Measurements from ENCODE around the gene OLFML2A.
"Not testable (repeated sequence)": the region's sequence is repeated elsewhere in the genome, so short reads cannot be mapped to it uniquely, and the experiment has no call there.

OLFML2A gene

DNA sequence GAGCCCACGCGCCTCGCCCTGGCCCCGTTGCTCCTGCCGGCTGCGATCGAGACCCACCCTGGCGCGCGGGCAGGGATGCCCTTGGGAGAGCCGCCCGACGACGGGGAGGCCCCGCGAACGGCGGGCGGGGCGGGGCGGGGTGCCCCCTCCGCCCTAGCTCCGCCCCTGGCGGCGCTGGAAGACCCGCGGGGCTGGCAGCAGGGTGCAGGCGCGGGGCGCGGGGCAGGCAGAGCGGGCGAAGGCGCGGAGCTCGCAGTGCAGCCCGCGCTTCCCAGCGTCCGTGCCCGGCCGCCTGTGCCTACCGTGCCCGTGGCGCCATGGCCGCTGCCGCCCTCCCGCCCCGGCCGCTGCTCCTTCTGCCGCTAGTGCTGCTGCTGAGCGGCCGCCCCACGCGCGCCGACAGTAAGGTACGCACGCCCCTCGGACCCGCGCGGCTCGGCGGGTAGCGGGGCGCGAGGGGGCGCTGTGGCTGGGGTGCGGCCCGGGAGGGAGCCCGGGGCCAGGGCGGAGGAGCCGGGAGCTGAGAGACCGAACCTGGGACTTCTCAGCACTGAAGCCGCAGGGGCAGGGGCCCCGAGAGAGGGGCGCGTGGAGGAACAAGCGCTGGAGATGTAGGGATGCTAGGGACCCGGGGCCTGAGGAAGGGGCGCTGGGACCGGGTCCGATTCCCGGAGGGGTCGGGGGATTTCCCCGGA lies at the start of gene OLFML2A:
OLFML2A (plus strand) TSS at position 180 of the 695 bp plus-strand sequence; CDS start at position 318, 138 bp downstream.
- peak; percentile 23 for DNase-seq

DNA sequence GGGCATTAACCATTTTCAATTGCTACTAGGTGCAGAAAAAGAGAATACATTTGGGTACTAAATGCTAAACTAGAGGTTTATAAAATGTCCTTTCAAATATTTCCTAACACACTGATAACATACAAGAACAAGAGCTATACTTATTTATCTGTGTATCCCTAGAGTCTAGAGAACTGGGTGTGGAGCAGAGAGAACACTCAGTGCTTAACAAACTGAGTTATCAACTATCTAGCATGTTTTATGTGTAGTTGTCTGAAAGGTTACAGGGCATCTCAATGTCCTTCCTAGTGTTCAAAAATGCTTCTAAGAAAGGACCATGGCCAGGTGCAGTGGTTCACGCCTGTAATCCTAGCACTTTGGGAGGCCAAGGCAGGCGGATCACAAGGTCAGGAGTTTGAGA lies 46.2 kb upstream of the OLFML2A start:
- no peak for DNase-seq

DNA sequence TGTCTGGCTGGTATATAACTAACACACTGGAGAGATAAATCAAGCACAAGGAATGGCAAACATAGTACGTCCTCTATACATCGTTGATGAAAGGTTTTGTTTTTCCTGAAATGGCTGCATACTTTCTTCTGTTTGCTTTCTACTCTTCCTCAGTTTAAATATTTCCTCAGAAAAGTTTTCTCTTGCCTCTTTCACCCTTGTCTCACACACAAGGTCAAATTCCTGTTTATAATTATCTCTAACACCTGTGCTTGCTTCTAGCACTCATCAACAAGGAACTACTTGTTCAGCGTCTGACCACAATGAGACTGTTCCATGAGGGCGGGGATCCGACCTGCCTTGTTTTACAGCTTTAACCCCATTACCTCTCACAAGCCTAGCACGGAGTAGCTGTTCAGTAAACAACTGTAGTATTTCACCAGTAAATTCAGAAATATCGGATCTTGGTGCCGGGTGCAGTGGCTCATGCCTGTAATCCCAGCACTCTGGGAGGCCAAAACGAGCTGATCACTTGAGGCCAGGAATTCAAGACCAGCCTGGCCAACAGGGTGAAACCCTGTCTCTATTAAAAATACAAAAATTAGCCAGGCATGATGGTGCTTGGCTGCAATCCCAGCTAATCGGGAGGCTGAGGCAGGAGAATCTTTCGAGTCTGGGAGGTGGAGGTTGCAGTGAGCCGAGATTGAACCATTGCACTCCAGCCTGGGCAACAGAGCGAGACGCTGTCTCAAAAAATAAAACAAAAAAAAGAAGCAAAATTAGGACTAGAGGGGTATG lies 42.8 kb upstream of the OLFML2A start:
- no peak for DNase-seq

DNA sequence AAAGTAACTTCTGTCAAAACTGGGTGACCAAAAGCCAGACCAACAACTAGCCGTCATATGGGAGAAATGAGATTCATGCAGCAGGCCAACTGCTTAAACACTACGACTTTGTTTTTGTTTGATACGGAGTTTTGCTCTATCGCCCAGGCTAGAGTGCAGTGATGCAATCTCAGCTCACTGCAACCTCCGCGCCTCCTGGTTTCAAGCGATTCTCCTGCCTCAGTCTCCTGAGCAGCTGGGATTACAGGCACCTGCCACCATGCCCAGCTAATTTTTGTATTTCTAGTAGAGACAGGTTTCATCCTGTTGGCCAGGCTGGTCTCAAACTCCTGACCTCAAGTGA lies 42.2 kb upstream of the OLFML2A start:
- DNase-seq = not testable (repeated sequence)

DNA sequence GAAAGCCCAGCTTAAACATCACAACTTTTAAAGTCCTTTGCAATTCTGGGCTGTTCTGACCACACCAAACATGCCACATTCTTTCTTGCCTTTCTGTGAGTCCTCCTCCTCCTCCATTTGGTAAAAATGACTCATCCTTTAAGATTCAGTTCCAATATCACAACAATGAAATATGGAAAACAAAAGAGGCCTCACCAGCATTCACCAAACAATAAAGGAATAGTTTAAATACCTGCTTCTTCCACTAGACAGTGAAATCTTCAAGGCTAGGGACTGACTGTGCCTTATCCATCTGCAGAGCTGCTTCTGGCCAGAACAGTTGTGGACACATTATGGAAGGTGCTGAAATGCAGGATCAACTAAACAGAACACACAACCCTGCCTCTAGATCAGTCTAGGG lies 41.8 kb upstream of the OLFML2A start:
- DNase-seq = no peak

DNA sequence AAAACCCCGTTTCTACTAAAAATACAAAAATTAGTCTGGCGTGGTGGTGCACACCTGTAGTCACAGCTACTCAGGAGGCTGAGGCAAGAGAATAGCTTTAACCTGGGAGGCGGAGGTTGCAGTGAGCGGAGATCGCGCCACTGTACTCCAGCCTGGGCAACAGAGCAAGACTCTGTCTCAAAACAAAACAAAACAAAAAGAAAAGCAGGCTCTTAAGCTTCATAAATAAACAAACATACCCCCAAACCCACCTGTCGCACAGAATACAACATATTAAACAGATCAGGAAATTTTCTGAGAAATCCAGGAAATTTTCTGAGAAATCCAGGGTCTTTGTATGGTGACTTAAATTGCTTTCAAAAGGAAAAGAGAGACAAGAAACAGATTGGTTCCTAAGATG lies 38.9 kb upstream of the OLFML2A start:
- not testable (repeated sequence) for DNase-seq

DNA sequence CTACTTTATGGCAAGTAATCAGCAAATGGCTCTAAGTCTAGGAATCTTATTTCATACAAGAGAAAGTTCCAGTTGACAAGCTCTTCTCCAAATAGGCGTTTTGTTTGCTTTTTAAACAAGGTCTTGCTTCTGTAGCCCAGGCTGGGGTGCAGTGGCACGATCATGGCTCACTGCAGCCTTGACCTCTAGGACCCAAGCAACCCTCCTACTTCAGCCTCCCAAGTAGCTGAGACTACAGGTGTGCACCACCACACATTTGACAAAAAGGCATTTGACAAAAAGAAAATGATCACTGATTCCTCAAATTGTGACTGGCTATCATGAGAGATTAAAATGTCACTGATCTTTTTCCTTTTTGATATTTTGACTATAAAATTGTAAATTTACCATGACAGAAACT lies 37.6 kb upstream of the OLFML2A start:
- DNase-seq = no peak

DNA sequence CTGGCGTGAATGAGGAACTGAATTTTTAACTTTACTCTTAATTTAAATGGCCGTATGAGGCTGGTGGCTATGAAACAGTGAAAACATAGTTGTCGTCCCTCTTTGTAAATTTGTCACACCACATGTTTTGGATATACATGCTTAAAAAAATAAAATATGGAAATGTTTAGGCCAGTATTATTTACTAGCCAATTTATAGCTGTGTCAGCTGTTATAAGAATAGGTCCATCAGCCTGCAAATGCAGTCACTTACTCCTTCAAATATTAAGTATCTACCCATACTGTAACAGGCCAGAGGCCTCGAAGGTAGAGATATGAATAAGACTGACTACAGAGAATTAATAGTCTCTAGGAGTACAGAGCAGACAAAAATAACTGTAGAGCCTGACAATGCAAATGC lies 35.8 kb upstream of the OLFML2A start:
- no peak for DNase-seq

DNA sequence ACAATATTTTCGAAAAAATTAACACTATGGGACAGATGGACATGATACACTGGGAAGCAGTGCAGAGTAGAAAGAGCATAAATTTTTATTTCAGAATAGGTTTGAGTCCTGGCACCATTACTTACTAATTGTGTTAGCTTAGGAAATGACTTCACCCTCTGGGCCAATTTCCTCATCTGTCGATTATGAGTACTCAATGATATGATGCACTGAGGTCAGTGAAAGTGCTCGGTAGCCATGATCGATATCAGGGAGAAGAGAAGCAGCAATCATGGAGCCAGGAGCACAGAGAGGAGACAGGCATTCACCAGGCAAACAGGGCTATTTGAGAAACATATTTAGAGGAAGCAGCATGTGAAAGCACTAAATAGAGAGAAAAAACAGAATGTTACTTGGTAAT lies 35.3 kb upstream of the OLFML2A start:
- no peak for DNase-seq

DNA sequence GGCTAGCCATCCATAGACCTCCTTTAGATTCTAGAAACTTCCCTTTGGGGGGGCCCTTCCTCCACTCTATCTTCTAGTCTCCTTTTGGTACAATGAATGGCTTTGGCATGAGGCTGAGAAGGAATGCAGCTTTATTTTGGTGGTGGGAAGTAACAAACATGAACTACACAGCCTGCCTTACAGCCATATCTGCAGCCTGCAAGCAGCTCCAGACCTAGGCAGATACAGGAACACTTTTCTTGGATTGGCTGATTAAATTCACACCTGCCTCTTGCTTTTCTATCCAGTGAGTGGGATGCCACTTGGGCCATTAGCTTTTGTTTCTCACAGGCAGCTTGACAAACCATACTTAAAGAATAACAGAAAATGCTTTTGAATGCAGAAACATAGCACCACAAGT lies 34.0 kb upstream of the OLFML2A start:
- DNase-seq = no peak

DNA sequence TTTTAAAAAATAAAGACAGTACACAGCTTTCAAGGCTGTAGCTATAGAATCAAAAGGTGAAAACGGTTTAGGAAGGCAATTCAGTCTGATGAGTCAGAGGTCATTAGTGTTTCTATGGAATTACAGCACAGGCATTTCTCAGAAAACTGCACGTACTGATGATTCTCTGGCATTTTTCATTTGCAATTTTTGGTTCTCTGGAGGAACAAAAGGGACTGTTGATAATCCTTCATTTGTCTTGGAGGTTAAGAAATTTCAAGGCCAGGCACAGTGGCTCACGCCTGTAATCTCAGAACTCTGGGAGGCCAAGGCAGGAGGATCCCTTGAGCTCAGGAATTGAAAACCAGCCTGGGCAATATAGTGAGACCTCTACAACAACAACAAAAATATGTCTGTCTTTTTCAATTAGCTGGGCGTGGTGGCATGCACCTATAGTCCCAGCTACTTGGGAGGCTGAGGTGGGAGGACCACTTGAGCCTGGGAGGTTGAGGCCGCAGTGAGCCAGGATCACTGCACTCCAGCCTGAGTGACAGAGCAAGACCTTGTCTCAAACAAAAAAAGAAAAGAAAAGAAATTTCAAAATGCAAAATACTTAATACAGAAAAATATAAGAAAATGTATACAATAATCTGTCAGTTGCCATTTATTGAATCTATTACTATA lies 33.1 kb upstream of the OLFML2A start:
- DNase-seq = no peak

DNA sequence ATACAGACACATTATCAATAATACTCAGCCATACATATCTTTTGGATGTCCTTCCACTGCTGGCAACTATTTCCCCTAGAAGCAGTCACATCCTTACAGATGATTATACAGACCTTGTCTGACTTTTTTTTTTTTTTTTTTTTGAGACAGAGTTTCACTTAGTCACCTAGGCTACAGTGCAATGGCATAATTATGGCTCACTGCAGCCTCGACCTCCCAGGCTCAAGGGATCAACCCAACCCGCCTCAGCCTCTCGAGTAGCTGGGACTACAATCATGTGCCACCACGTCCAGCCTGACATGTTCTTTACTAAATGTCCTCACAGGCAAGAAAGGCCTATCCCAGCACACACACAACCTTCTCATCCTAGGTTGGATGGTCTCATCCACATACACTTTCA lies 29.9 kb upstream of the OLFML2A start:
- no peak for DNase-seq

DNA sequence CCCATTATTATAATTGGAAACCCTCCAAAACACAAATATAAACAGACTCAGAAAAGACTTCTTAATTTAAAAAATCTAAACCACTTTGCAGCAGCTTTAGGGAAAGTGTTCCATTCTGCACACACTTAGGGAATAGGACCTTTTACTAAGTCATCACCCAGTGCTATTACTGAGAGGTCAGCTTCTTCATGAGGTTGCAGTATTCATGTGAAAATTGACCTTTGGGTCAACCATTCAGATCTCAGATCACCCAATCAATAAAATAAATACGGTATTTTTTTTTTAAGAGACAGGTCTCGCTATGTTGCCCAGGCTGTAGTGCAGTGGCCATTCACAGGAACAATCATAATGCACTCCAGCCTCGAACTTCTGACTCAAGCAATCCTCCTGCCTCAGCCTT lies 27.6 kb upstream of the OLFML2A start:
- no peak for DNase-seq

DNA sequence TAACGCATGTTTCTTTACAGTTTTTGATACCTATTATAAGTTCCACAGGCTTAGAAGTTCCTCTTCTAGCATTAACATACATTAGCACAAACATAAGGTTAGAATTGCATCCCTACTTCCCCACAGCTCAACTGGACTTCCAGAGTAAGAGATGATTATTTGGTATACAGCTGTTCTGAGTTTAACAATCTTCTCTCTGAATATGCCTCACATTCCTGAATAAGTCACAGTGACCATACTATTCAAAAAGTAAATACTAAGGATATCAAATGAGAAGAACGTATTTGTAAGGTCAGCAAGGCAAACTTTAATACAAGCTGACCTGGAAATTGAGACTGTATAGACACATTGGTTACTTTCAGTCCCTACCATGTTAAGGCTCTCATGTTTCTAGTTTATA lies 27.2 kb upstream of the OLFML2A start:
- no peak for DNase-seq

DNA sequence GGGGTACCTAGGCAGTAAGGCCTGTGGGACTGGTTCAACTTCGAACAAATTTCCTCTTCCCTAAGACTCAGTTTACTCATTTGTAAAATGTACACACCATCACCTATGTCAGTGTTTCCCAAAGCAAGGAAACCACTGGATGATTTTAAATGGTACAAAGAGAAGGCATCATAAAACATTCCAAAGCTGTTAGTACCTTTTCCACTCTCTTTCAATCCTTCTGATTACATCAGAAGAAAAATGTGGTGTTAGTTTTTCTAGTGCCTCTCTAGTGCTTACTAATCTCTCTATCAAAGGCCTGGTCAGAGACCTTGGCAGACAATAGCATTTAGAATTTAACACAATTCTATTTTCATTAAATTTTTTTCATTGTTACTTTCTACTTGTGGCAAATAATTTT lies 24.0 kb upstream of the OLFML2A start:
- no peak for DNase-seq

DNA sequence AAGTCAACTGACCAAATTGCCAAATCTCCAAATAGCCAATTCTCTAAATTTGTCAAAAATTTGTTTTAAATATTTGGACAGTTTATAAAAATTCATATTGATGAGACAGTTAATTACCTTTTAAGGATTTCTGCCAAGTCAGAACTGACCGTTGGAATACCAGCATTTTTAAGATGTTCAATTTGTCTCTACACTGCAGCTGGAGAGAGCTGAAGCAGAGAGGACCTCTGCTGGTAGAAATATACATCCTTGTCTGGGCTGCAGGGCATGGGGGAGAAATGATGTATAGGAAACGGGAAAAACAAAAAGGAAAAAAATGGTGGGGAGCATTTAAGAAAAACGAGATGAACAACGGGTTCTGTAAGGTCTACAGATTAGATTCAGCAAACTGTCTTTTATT lies 22.6 kb upstream of the OLFML2A start:
- no peak for DNase-seq

DNA sequence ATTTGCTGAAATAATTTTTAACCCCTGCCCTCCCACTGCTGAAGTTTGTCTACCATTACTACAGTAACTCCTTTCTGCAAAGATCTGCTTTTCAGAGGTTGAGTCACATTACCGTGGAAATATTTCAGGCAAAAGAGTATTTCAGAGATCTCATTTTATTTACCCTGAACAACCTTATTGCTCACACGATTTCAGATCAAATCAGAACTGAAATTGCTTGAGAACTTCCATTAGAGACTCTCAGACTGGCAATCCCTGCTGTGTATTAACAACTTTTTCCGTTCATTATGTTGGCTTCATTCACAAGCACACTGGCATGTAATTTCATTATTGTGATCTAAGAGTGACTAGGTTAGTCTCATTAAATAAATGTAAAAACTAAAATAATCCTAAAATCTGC lies 21.9 kb upstream of the OLFML2A start:
- DNase-seq = no peak

DNA sequence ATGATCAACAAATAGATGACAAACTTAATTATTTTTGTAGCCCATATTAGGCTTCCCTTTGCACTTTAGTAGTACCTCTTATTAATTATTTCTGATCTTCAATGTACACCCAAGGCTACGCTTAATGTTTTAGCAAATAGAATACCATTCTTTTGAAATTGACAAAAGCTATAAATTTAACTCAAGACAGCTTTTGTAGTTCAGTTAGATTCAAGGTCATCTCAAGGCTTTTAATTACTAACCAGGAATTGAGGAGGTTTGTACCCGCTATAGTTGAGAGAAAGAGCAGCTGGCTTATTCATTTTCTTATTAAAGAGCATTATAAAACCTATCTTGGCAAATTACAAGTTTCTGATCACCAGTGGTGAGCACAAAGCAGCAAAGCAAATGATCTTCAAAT lies 20.9 kb upstream of the OLFML2A start:
- DNase-seq = no peak

DNA sequence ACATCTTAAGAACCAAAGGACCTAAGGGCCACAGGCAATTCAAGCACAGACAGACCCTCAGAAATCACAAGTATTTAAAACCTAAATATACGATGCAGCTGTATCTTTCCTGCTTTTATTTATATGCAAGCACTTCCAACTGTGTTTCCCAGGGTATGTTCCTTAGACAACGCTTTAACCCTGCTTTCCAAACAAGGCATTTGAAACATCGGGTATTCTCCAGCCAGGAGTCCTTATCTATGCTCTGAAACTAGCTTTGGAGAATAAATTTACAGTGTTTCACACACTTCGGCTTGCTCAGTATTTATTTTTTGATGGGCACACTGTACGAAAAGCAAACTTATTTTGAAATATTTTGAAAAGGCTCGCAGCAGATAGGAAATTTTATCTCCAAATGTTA lies 19.3 kb upstream of the OLFML2A start:
- no peak for DNase-seq

DNA sequence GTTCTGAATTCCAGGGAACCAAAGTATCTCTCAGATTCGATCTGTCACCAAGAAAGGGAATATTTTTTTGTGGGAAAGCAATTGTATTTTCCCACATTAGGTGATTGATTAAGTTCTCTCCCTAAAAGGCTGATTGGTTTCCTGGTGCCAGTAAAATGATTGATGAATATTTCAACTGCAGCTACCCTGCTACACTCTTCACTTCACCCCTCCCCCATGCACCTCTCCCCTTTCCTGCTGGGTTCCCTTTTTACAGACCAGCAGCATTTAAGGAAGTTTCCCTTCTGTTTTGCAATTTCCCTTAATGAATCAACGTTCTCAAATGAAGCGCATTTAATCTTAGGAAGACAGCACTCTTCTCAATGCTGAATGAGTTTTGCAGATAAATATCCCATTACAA lies 18.9 kb upstream of the OLFML2A start:
- peak; percentile 2 for DNase-seq

DNA sequence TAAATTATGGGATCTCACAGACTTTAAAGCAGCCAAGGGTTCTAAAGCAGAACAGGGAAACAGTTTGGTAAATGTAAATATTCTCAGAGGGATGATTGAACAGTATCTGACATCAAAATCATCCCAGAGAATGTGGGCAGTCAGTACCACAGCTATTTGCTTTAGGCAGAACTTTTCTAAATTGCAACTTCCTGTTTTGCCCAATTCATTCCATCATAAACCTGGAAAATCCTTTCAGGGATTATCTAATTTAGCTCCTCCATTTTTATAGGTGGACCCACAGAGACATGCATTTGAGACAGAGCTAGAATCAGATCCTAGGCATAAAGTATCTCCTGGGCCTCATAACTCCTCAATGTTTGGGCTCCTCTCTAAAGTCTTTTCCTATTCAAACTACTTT lies 18.2 kb upstream of the OLFML2A start:
- no peak for DNase-seq

DNA sequence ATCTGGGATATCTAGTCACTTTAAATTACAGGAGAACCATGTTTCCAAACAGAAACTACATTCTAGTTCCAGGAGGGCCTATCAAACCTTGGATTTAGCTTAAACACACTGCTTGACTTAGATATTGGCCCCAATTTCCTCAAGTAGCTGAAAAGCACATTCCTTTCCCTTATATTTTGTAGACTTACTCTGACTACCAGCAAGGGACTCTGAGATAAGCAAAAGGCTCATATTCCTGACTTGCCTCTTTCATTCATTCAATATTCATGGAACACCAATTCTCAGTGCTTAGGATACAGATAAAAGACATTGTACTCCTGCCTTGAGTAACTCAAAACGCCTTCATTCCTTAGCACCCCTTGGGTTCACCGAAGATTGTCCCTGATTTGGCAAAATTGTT lies 17.6 kb upstream of the OLFML2A start:
- no peak for DNase-seq

DNA sequence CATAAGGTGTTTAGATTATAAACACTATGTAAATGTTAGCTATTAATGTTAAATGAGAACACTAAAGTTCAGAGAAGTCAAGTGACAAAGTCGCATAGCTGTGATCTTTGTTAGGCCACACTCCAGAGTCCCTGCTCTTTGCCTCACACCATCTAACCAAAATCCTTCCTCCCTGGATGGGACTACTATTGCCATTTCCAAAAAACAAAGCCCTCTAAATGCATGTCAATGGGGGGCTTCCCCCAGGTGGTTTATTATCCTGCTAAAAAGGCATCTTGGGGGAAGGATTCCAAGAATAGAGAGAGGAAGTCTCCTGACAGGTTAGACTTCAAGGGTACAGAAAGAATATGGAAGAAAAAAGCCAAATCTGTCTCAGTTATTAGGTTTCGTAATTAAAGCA lies 16.2 kb upstream of the OLFML2A start:
- no peak for DNase-seq

DNA sequence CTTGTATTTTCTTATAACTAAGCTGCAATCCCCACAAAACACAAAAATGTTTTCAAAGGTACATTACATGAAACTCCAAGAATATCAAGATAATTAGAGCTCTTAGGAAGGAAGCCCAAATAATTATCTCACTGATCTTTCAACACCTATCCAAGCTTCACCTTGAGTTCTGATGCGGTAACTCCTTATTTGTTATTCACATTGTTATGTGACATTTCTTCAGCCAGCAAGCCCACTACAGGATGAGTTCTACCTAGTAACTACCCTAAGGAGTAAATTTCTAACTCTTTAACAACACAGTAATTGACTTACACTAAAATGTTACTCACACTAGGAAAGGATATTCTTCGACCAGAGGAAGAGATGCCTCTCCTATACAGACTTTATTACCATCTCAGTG lies 15.7 kb upstream of the OLFML2A start:
- no peak for DNase-seq
